Measurements from ENCODE around the gene HBD. TPM values are rescaled to one million over a fixed set of nuclear protein-coding genes. Genes with fewer than 3 reads are reported as not detected.

Gene HBD
- total RNA-seq, 1 donor from 2014 or later: not detected

- ATAC-seq (ENCODE audit: poor library complexity) (no peak), DNase-seq (no peak)
- intact Hi-C loops (cut with DNase I): no loop called here
Measured at GRCh38 chr11:5240056-5240455, 5.8 kb upstream of the HBD start.

GRCh38 chr11:5239046-5239445 is 4.8 kb upstream of the HBD start:
- DNase-seq (no peak), ATAC-seq (ENCODE audit: poor library complexity) (no peak)
- intact Hi-C loops (cut with DNase I): no loop called here

- intact Hi-C loops (cut with DNase I): no loop called here
- DNase-seq: no peak
- ATAC-seq (ENCODE audit: poor library complexity): no peak
Measured at GRCh38 chr11:5238486-5238885, 4.2 kb upstream of the HBD start.

GRCh38 chr11:5237420-5237819 is 3.1 kb upstream of the HBD start:
- ATAC-seq (ENCODE audit: poor library complexity) (no peak), DNase-seq (no peak)
- intact Hi-C loops (cut with DNase I): no loop called here

- ATAC-seq (ENCODE audit: poor library complexity): no peak
- intact Hi-C loops (cut with DNase I): no loop called here
- DNase-seq: no peak
Measured at GRCh38 chr11:5235364-5236095, 1.2 kb upstream of the HBD start.

GRCh38 chr11:5233307-5233706 is 976 bp downstream of the HBD start:
- intact Hi-C loops (cut with DNase I): no loop called here
- no peak for ATAC-seq (ENCODE audit: poor library complexity)
- no peak for DNase-seq

- ATAC-seq (ENCODE audit: poor library complexity) (no peak), DNase-seq (no peak)
- intact Hi-C loops (cut with DNase I): no loop called here
Measured at GRCh38 chr11:5232821-5233220, 1.5 kb downstream of the HBD start.

- no peak for DNase-seq
- no peak for ATAC-seq (ENCODE audit: poor library complexity)
- intact Hi-C loops (cut with DNase I): no loop called here
Measured at GRCh38 chr11:5232176-5232575, 2.1 kb downstream of the HBD start.

- intact Hi-C loops (cut with DNase I): no loop called here
- no peak for ATAC-seq (ENCODE audit: poor library complexity)
Measured at GRCh38 chr11:5231111-5231510, 3.2 kb downstream of the HBD start.

GRCh38 chr11:5230266-5230665 is 4.0 kb downstream of the HBD start:
- DNase-seq (no peak), ATAC-seq (ENCODE audit: poor library complexity) (no peak)

More at GRCh38 chr11:5231111-5231510, 3.2 kb downstream of the HBD start:
- no peak for DNase-seq

GRCh38 chr11:5229796-5230195 is 4.5 kb downstream of the HBD start:
- ATAC-seq (ENCODE audit: poor library complexity) (no peak), DNase-seq (no peak)
- intact Hi-C loops (cut with DNase I): no loop called here

More at GRCh38 chr11:5230266-5230665, 4.0 kb downstream of the HBD start:
- intact Hi-C loops (cut with DNase I): no loop called here

- no peak for ATAC-seq (ENCODE audit: poor library complexity)
- intact Hi-C loops (cut with DNase I): no loop called here
- DNase-seq: no peak
Measured at GRCh38 chr11:5229356-5229755, 4.9 kb downstream of the HBD start.

GRCh38 chr11:5228124-5228523 is 6.2 kb downstream of the HBD start:
- intact Hi-C loops (cut with DNase I): no loop called here
- ATAC-seq (ENCODE audit: poor library complexity): no peak

GRCh38 chr11:5227681-5228080 is 6.6 kb downstream of the HBD start:
- intact Hi-C loops (cut with DNase I): no loop called here
- ATAC-seq (ENCODE audit: poor library complexity): no peak
- no peak for DNase-seq

More at GRCh38 chr11:5228124-5228523, 6.2 kb downstream of the HBD start:
- DNase-seq: no peak

- DNase-seq: no peak
- intact Hi-C loops (cut with DNase I): no loop called here
- no peak for ATAC-seq (ENCODE audit: poor library complexity)
Measured at GRCh38 chr11:5226732-5227310, 7.5 kb downstream of the HBD start, which contains the start of gene HBB. HBB (minus strand) TSS chr11:5227071; CDS start chr11:5227021, 50 bp downstream.

GRCh38 chr11:5225480-5225871 is 8.8 kb downstream of the HBD start:
- ATAC-seq (ENCODE audit: poor library complexity) (no peak), DNase-seq (no peak)
- intact Hi-C loops (cut with DNase I): no loop called here

GRCh38 chr11:5224538-5225479 is 9.5 kb downstream of the HBD start:
- ATAC-seq (ENCODE audit: poor library complexity): no peak
- no peak for DNase-seq
- intact Hi-C loops (cut with DNase I): no loop called here

- ATAC-seq (ENCODE audit: poor library complexity) (no peak), DNase-seq (no peak)
- intact Hi-C loops (cut with DNase I): no loop called here
Measured at GRCh38 chr11:5223686-5224085, 10.6 kb downstream of the HBD start.

- intact Hi-C loops (cut with DNase I): no loop called here
- ATAC-seq (ENCODE audit: poor library complexity) (no peak), DNase-seq (no peak)
Measured at GRCh38 chr11:5223146-5223545, 11.1 kb downstream of the HBD start.

Data from Right ventricle myocardium superior (tissue), 1 donor.